HuH-7.5 (cell line): ENCODE results near the gene LRRC27.
"Not testable (repeated sequence)": the region's sequence is repeated elsewhere in the genome, so short reads cannot be mapped to it uniquely, and the experiment has no call there.

Experiments used
- DNase-seq: peaks from one replicate; pipeline ENCODE4 v3.0.0; 2011; ENCODE audit warnings: low spot score

The LRRC27 gene

GRCh38 chr10:132331601-132332432 is at the start of gene LRRC27:
Gene LRRC27 (plus strand): TSS chr10:132332193. CDS start chr10:132333525, 1,332 bp downstream.
- peak; percentile 95 for DNase-seq

- DNase-seq = no peak
Measured at GRCh38 chr10:132282667-132283603, 49.1 kb upstream of the LRRC27 start.

- DNase-seq = no peak
Measured at GRCh38 chr10:132283604-132284382, 48.2 kb upstream of the LRRC27 start.

GRCh38 chr10:132289439-132289838 is 42.6 kb upstream of the LRRC27 start:
- no peak for DNase-seq

GRCh38 chr10:132290631-132291030 is 41.4 kb upstream of the LRRC27 start:
- DNase-seq = no peak

GRCh38 chr10:132291826-132292225 is 40.2 kb upstream of the LRRC27 start:
- DNase-seq = no peak

- no peak for DNase-seq
Measured at GRCh38 chr10:132292287-132293200, 39.4 kb upstream of the LRRC27 start.

GRCh38 chr10:132293201-132293812 is 38.7 kb upstream of the LRRC27 start:
- DNase-seq = no peak

- no peak for DNase-seq
Measured at GRCh38 chr10:132293813-132294520, 38.0 kb upstream of the LRRC27 start.

- peak; percentile 65 for DNase-seq
Measured at GRCh38 chr10:132294561-132295318, 37.3 kb upstream of the LRRC27 start.

GRCh38 chr10:132295481-132295880 is 36.5 kb upstream of the LRRC27 start:
- DNase-seq = not testable (repeated sequence)

GRCh38 chr10:132296666-132297443 is 35.1 kb upstream of the LRRC27 start:
- no peak for DNase-seq

- no peak for DNase-seq
Measured at GRCh38 chr10:132297526-132297925, 34.5 kb upstream of the LRRC27 start.

- no peak for DNase-seq
Measured at GRCh38 chr10:132298038-132298881, 33.7 kb upstream of the LRRC27 start.

- DNase-seq = no peak
Measured at GRCh38 chr10:132299371-132300336, 32.3 kb upstream of the LRRC27 start.

GRCh38 chr10:132300582-132300981 is 31.4 kb upstream of the LRRC27 start:
- no peak for DNase-seq
